ENCODE results near the gene CEBPA. TPM values are rescaled to one million over a fixed set of nuclear protein-coding genes. Genes with fewer than 3 reads are reported as not detected.

CEBPA gene
- total and polyA plus RNA-seq, 2 experiments from 2014 or later = 103 to 151 TPM

DNA sequence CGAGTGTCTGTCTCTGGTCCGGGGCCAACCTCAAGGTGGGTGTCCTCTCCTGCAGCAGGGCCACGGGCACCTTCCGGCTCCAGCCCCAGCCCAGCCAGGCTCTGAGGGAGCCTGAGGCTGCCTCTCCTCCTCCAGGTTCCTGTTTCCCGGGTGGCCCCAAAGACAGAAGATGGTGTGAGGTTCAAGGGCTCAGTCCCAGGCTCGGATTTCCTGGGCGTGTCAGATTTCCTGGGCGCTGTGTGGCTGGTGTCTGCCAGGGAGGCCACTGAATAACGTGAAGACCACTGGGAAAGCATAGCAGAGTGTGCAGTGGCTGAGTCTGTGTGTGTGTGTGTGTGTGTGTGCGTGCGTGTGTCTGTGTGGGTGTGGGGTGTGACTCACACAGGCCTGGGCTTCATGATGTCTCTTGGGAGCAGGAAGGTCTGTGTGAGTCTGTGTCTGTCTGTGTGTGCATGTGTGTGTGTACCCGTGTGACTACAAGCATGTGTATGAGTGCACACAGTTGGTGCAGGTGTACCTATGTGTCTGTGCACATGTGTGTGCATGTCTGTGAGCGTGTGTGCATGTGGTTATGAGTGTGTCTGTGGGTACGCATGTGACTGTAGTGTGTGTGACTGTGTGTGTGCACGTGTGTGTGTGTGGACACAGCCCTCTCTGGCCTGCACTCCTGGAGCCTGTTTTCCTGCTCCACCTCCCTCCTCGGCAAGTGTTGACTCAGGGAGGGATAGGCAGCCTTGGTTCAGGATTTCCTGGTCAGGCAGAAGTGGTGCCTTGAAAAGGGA, 28.3 kb downstream of the CEBPA start:
- Histone ChIP-seq H3K4me1 (ENCODE audit: insufficient read depth) (peaks cover 47% of the 10 kb centered on the region), H3K27me3 (no peaks in the 10 kb centered on the region), H3K79me2 (no peaks in the 10 kb centered on the region), H3K36me3 (replicated peaks; ENCODE audit: insufficient read depth, low read depth) (no peaks in the 10 kb centered on the region), H3K4me2 (no peak overlapping the region), H3K4me3 (no peak overlapping the region), H3K9me3 (ENCODE audit: low read depth) (no peaks in the 10 kb centered on the region), H3K27ac (peak overlapping the region; percentile 95), H3K9me2 (replicated peaks; ENCODE audit: insufficient read depth) (no peaks in the 10 kb centered on the region), H4K20me1 (ENCODE audit: insufficient read depth, poor library complexity, severe bottlenecking) (no peaks in the 10 kb centered on the region), H2AFZ (no peak overlapping the region)
- TF ChIP-seq EZH2 (IDR thresholded peaks at IDR 0.05; ENCODE audit: borderline replicate concordance) (no peak), EZH2phosphoT487 (IDR thresholded peaks at IDR 0.05; ENCODE audit: low read depth, severe bottlenecking, unreplicated experiment) (no peak)
- TF ChIP-seq, protein P1, sequence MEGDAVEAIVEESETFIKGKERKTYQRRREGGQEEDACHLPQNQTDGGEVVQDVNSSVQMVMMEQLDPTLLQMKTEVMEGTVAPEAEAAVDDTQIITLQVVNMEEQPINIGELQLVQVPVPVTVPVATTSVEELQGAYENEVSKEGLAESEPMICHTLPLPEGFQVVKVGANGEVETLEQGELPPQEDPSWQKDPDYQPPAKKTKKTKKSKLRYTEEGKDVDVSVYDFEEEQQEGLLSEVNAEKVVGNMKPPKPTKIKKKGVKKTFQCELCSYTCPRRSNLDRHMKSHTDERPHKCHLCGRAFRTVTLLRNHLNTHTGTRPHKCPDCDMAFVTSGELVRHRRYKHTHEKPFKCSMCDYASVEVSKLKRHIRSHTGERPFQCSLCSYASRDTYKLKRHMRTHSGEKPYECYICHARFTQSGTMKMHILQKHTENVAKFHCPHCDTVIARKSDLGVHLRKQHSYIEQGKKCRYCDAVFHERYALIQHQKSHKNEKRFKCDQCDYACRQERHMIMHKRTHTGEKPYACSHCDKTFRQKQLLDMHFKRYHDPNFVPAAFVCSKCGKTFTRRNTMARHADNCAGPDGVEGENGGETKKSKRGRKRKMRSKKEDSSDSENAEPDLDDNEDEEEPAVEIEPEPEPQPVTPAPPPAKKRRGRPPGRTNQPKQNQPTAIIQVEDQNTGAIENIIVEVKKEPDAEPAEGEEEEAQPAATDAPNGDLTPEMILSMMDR (IDR thresholded peaks at IDR 0.05; ENCODE audit: poor library complexity) = no peak
- peak; percentile 75 for DNase-seq (ENCODE audit: low spot score)
- WGBS (ENCODE audit: low lambda C conversion rate, missing lambda C conversion rate) = 50% methylated on average over 16 of the region's 16 CpGs

DNA sequence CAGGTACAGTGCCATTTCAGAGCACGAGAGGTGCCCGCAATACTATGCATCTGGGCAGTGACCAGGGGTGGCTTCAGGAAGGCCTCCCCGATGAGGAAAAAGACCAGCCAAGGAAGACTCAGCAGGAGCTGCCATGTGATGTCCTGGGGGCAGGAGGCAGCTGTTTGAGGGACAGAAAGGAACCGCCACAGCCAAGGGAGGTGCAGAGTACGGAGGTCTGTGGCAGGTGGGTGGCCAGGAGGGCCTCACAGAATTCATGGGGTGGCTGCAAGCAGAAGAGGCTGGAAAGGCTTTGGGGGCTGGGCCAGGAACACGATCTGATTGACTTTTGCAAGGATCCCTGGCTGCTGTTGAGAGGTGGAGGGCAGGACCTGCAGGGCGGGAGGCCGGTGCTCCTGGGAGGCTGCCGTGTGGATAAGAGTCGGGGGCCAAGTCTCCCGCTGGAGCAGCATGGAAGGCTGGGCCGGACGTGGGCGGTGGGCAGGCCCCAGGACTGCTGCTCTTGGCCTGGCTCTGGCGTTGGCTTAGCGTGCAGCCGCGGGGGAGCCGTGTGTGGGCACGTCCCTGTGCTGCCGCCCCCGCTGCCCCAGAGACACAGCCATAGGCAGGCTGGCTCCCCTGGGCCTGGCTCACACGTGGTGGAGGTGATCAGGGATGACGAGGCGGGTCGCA, 29.1 kb downstream of the CEBPA start:
- TF ChIP-seq EZH2 (IDR thresholded peaks at IDR 0.05; ENCODE audit: borderline replicate concordance) (no peak), EZH2phosphoT487 (IDR thresholded peaks at IDR 0.05; ENCODE audit: low read depth, severe bottlenecking, unreplicated experiment) (no peak)
- TF ChIP-seq, protein P1 (IDR thresholded peaks at IDR 0.05; ENCODE audit: poor library complexity) = no peak
- peaks cover 39% of the 10 kb centered on the region for H3K4me1 ChIP-seq (ENCODE audit: insufficient read depth)
- no peak overlapping the region for H3K4me3 ChIP-seq
- H3K9me2 ChIP-seq (replicated peaks; ENCODE audit: insufficient read depth) = no peaks in the 10 kb centered on the region
- no peak overlapping the region for H2AFZ ChIP-seq
- no peak for DNase-seq (ENCODE audit: low spot score)
- WGBS (ENCODE audit: low lambda C conversion rate, missing lambda C conversion rate) = 79% methylated on average over 26 of the region's 26 CpGs
- H3K36me3 ChIP-seq (replicated peaks; ENCODE audit: insufficient read depth, low read depth) = no peaks in the 10 kb centered on the region
- H3K27ac ChIP-seq = peak overlapping the region; percentile 95
- H4K20me1 ChIP-seq (ENCODE audit: insufficient read depth, poor library complexity, severe bottlenecking) = no peaks in the 10 kb centered on the region
- no peaks in the 10 kb centered on the region for H3K79me2 ChIP-seq
- no peak overlapping the region for H3K4me2 ChIP-seq
- H3K9me3 ChIP-seq (ENCODE audit: low read depth) = no peaks in the 10 kb centered on the region
- no peaks in the 10 kb centered on the region for H3K27me3 ChIP-seq

DNA sequence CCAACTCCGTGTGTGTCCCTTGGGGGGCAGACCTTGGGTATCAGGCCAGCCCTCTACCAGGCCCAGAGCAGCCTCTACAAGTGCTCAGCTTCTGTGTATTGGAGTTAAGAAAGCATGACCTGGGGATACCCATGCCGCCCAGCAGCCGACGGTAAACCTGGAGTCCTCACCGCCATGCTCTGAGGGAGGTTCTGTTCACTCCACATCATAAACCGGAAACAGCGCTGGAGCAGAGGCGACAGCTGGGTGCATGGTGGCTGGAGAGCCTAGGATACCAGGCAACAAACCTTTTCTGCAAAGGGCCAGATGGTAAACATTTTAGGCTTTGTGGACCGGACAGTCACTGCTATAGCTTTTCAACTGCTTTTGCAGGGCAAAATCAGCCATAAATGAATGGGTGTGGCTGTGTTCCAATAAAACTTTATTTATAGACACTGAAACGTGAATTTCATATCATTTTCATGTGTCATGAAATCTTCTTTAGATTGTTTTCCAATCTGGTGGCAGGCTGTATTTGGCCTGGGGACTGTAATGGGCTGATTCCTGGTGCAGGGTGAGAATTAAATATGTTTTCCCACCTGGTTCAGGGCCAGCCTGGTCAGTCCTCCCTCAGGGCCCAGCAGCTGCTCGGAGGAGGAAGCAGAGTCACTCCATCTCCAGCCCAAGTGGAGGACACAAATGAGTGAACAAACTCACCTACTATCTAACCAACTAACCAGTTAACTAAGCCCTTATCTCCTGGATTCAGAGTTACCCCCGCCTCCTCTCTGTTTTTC, 30.9 kb downstream of the CEBPA start:
- H3K36me3 ChIP-seq (replicated peaks; ENCODE audit: insufficient read depth, low read depth) = no peaks in the 10 kb centered on the region
- TF ChIP-seq, protein P1 (IDR thresholded peaks at IDR 0.05; ENCODE audit: poor library complexity) = no peak
- no peak for TF ChIP-seq EZH2phosphoT487 (IDR thresholded peaks at IDR 0.05; ENCODE audit: low read depth, severe bottlenecking, unreplicated experiment)
- TF ChIP-seq EZH2 (IDR thresholded peaks at IDR 0.05; ENCODE audit: borderline replicate concordance) = no peak
- H4K20me1 ChIP-seq (ENCODE audit: insufficient read depth, poor library complexity, severe bottlenecking) = no peaks in the 10 kb centered on the region
- H2AFZ ChIP-seq = no peak overlapping the region
- no peaks in the 10 kb centered on the region for H3K9me3 ChIP-seq (ENCODE audit: low read depth)
- no peak overlapping the region for H3K4me3 ChIP-seq
- H3K27ac ChIP-seq = no peak overlapping the region
- peaks cover 27% of the 10 kb centered on the region for H3K4me1 ChIP-seq (ENCODE audit: insufficient read depth)
- H3K27me3 ChIP-seq = no peaks in the 10 kb centered on the region
- H3K4me2 ChIP-seq = no peak overlapping the region
- 81% methylated on average over 12 of the region's 12 CpGs for WGBS (ENCODE audit: low lambda C conversion rate, missing lambda C conversion rate)
- DNase-seq (ENCODE audit: low spot score) = no peak
- no peaks in the 10 kb centered on the region for H3K79me2 ChIP-seq
- no peaks in the 10 kb centered on the region for H3K9me2 ChIP-seq (replicated peaks; ENCODE audit: insufficient read depth)

Data from hepatocyte (in vitro differentiated cells).